Right kidney (tissue), 1 donor: Measurements from ENCODE around the gene PIK3R1.

ENCODE experiments used
- DNase-seq: peaks from one replicate; pipeline ENCODE4 v3.0.0-alpha.2; 2016

Gene PIK3R1

GRCh38 chr5:68269820-68270219 is 54.3 kb downstream of the PIK3R1 start:
- no peak for DNase-seq

- no peak for DNase-seq
Measured at GRCh38 chr5:68270399-68270975, 54.9 kb downstream of the PIK3R1 start.

DNA sequence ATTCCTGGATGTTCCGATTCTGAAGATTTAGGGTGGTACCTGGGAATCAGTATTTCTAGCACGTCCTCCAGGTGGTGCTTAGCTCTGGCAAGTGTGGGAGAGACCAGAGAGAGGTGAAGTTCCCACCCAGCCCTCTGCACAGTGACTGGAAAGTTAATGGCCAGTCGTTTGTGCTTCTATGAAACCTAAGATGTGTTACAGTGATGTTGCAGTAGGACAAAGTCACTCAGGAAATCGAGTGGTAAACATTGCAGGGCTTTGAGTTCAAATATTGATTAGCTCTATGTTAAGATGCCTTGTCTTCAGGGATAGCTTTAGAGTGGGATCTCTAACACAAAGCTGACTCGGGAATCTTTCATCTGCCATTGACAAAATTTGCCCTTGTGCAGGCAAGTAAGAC is 55.6 kb downstream of the PIK3R1 start:
- no peak for DNase-seq

DNA sequence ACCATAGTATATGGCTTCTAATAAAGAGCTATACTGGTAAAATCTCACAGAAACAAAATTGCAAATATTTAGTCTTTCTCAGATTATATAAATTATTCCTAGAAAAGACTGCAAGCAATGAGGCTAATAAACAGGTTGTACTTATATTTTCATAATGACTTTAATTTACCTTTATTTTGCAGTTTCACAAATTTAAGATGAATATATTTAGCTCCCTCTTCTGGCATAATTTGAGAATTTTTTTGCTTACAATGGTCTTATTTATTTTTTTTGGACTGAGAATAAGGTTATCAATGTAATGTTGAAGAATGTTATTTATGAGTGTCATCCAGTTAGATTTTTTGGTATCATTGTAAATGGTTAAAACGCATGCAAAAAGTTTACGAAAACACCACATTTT is 56.7 kb downstream of the PIK3R1 start:
- DNase-seq: no peak

- DNase-seq: no peak
Measured at GRCh38 chr5:68273717-68274409, 58.3 kb downstream of the PIK3R1 start.

DNA sequence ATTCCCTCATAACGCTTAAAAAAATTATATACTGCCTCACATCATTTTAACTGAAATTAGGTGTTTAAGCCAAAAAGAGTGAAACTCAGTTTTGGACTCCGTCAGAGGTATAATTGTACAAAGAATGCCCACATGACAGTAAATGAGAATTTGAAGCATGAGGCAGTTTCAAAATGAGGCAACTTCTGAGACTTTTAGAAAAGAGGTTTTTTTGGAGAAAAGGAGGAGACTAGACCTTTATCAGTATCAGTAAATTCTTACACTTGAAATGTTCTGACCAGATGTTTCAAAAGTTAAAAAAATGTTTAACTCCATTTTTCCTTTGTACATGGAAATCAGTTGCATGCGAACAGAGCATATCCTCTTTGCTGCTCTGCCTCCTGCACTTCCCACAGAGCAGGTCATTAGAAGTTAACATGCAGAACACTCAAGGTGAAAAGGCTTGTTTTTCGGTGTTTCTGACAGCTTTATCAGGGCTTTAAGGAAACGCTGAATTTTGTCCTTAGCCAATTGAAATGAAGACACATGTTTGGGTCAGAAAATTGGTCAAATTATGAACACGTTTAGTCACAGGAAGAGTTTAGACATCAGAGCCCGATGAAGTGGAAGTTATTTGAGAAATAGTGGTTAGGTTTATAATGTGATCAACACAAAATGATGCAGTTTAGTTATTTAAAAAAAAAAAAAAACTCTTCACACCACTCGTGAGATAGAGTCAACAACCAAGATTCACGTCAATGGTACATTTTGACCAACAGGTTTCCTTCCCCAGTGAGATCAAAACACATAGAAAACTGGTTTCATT is 59.5 kb downstream of the PIK3R1 start:
- no peak for DNase-seq

DNA sequence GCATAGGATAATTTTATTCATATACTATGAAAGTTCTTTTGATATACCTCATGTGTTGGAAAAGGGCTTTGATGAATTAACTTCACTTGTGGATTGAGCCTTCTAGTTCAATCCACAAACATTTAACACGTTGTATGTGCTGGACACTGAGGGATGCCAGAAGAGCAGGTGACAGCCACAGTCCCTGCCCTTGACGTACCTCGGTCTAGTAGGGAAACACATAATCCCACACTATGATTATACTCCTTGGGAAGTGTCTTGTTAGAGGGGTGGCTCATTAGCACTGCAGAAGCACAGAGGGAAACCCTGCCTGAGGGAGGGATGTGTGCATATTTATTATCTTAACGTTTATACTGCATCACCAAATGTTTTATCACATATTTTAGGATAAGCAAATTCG is 61.2 kb downstream of the PIK3R1 start:
- DNase-seq: no peak

DNA sequence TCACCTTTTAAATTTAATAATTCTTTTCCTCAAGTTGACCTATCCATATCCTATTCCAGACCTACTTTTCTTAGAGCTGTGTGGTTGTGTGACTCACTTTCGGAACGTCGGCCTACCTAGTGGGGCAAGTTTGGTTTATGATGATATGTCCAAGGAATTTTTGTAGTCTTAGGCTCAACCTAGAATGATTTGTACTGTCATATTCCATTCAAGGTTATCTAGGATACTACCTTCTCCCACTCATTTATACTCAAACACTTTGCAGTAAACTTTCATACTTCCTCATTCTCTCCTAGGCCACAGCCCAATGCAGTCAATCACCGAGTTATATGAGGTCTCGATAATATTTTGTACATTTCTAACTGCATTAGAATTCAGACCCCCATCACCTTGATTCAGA is 61.9 kb downstream of the PIK3R1 start:
- DNase-seq: no peak

- no peak for DNase-seq
Measured at GRCh38 chr5:68279984-68280383, 64.4 kb downstream of the PIK3R1 start.

DNA sequence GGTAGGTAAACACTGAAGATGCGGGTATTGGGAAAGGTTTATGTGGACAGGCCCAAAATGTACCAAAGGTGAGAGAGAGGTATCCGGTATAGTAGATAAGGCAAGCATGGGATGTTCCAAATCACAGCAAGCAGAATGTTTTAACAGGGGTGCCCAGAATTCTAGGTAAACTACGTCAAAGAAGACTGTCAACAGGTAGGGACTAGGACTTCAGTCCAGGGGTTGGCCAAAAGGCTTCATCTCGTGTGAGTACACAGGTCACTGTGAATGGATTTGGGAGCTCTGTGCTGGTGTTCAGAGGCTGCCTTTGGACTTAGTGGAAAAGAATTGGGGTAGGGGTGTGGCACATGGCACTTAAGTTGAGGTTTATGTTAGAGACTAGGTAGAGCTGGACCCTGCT is 66.4 kb downstream of the PIK3R1 start:
- no peak for DNase-seq

- DNase-seq: no peak
Measured at GRCh38 chr5:68283766-68284165, 68.2 kb downstream of the PIK3R1 start.

GRCh38 chr5:68285075-68285840 is 69.7 kb downstream of the PIK3R1 start:
- no peak for DNase-seq

GRCh38 chr5:68285851-68286611 is 70.5 kb downstream of the PIK3R1 start:
- DNase-seq: no peak

GRCh38 chr5:68286612-68286912 is 71.0 kb downstream of the PIK3R1 start:
- no peak for DNase-seq

DNA sequence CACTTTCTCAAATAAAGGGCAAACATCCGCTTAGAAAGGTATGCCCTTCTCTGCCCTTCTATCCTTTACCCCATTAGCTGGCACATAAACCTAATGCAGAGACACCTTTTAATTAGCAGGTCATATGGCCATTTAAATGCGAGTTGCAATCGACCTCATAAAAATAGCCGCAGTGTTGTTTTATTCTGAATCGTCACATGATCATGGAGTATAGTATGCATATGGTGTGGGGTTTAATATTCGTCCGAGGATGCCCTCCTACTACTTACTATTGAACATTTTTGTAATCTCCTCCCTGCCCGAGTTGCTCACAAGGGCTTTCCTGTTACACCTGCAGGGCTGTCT is 72.0 kb downstream of the PIK3R1 start:
- no peak for DNase-seq

- peak; percentile 94 for DNase-seq
Measured at GRCh38 chr5:68287976-68288706, 72.6 kb downstream of the PIK3R1 start.

- no peak for DNase-seq
Measured at GRCh38 chr5:68288707-68289134, 73.2 kb downstream of the PIK3R1 start.

DNA sequence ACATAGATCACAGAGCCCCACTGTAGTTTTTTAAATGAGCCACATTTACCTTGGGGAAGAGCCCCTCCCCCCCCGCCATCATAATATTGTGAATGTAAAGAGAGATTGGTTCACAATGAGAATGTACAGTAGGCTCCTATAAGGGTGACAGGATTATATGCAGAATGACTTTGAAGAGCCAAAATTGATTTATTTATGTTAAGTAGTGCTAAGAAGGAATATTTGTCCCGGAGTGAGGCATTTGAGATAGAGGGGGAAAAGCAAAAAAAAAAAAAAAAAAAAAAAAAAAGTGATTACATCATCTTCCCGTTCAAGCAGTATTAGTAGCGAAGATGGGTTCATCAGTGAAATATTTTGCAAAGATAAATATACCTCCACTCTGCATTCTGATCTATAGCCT is 73.9 kb downstream of the PIK3R1 start:
- DNase-seq: peak; percentile 28

GRCh38 chr5:68290260-68290674 is 74.7 kb downstream of the PIK3R1 start:
- peak; percentile 39 for DNase-seq

GRCh38 chr5:68290847-68291246 is 75.3 kb downstream of the PIK3R1 start:
- no peak for DNase-seq

GRCh38 chr5:68292316-68292715 is 76.8 kb downstream of the PIK3R1 start:
- no peak for DNase-seq

- DNase-seq: no peak
Measured at GRCh38 chr5:68295772-68296171, 80.2 kb downstream of the PIK3R1 start.
